Muscle layer of duodenum (tissue), 2 donors: ENCODE measurements around the gene TBC1D4.
"Not testable (repeated sequence)": the region's sequence is repeated elsewhere in the genome, so short reads cannot be mapped to it uniquely, and the experiment has no call there.

Experiments used
- H3K27ac ChIP-seq: one replicate; pipeline ENCODE4 v1.7.0; 2013; ENCODE audit warnings: mild to moderate bottlenecking, low read length
- H3K27me3 ChIP-seq: one replicate; pipeline ENCODE4 v1.7.0; 2013; ENCODE audit warnings: low read depth, mild to moderate bottlenecking, control low read depth, low read length
- H3K36me3 ChIP-seq, 2 donors: one replicate each; pipeline ENCODE4 v1.7.0; 2013; ENCODE audit warnings: low read length in 2 of 2, control low read depth in 1 of 2, mild to moderate bottlenecking in 1 of 2; ENCODE audit not compliant: insufficient read depth in 2 of 2, control insufficient read depth in 1 of 2
- H3K4me1 ChIP-seq, 2 donors: one replicate each; pipeline ENCODE4 v1.7.0; 2013; ENCODE audit warnings: low read length in 2 of 2, mild to moderate bottlenecking in 2 of 2, control low read depth in 1 of 2, moderate library complexity in 1 of 2; ENCODE audit not compliant: insufficient read depth in 2 of 2, control insufficient read depth in 1 of 2
- H3K4me3 ChIP-seq, 2 donors: one replicate each; pipeline ENCODE4 v1.7.0; 2013; ENCODE audit warnings: low read length in 2 of 2, low read depth in 1 of 2, mild to moderate bottlenecking in 1 of 2
- H3K9me3 ChIP-seq, 2 donors: one replicate each; pipeline ENCODE4 v1.7.0; 2013; ENCODE audit warnings: low read length in 2 of 2, control low read depth in 1 of 2, mild to moderate bottlenecking in 1 of 2; ENCODE audit not compliant: control insufficient read depth in 1 of 2
- donor health status: healthy.

Gene TBC1D4

DNA sequence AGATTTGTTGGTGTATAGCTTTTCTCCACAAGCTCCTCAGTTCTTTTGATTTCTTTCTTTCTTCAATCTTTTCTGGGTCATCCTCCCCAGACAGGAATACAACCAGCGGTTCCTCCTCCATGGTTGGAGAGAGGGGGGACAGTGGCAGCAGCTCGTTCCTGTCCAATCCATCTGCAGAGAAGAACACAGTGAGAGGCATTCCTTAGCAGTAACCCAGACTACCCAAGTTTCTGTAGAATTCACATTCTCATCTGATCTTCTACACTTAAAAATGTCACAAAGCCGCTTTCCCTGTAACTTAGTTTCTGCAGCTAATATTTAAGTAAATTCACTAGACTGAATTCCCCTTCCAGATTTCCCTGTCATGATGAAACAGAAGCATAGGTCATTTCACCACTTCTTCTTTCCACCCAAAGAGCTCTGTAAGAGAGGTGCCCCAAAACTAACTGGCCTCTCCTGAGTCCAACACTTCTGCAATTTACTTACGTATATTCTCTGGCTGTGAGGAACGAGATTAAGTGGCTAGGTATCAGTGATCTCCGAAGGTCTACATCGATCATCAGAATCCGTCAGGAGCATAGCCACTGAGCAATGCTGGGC, 171.9 kb downstream of the TBC1D4 start:
- no peaks in the 10 kb centered on the region for H3K27me3 ChIP-seq
- H3K27ac ChIP-seq: no peak overlapping the region
- peaks cover 7 to 23% of the 10 kb centered on the region in 2 donors for H3K36me3 ChIP-seq
- H3K4me3 ChIP-seq: no peak overlapping the region
- no peaks in the 10 kb centered on the region for H3K4me1 ChIP-seq
- no peaks in the 10 kb centered on the region for H3K9me3 ChIP-seq

DNA sequence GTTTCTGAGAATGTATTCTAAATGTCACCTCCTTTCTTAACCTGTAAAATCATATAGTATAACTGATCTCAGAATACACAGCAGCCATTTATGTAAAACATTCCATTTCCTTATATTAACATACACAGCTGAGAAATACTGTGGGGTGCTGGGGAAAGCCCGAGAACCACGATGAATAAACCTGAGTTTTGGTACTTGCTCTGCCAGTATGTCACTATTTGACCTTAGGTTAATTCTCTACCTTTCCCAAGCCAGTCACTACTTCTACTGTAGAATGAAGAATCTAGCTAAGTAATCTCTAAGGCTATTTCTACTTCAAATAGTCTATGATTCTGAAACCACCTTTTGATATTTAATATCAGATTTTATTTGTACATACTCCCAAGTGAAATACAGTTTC, 173.7 kb downstream of the TBC1D4 start:
- Histone ChIP-seq H3K27me3 (no peaks in the 10 kb centered on the region), H3K9me3 (no peaks in the 10 kb centered on the region), H3K36me3 (peaks cover 7 to 23% of the 10 kb centered on the region in 2 donors), H3K27ac (no peak overlapping the region), H3K4me3 (no peak overlapping the region), H3K4me1 (no peaks in the 10 kb centered on the region)

DNA sequence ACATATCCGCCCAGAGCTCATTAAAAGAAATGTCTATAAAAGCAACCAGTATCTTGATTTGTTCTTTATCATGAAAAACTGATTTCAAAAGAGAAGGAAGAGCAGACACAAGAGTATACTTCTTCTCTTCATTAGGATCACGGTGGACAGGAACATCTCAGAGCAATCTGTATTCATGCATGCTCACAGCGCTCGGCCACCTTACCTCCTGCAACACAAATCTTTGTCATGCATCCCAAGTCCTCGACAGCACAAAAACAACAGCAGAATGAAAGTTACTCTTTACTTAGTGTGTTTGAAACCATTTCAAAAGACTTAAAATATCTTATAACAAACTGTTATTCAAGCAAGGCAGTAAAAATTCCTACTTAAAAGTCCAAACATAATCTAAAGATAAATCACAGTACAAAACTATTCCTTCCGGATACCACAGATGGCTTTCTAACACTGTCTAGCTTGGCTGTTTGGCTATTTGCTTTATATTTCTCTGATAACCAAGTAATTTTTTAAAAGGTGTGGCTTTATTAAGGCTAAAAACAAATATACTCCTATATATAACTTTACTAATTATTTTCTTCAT, 174.5 kb downstream of the TBC1D4 start:
- Histone ChIP-seq H3K4me1 (no peaks in the 10 kb centered on the region), H3K9me3 (no peaks in the 10 kb centered on the region), H3K27me3 (no peaks in the 10 kb centered on the region), H3K27ac (no peak overlapping the region), H3K4me3 (no peak overlapping the region), H3K36me3 (peaks cover 5 to 18% of the 10 kb centered on the region in 2 donors)

DNA sequence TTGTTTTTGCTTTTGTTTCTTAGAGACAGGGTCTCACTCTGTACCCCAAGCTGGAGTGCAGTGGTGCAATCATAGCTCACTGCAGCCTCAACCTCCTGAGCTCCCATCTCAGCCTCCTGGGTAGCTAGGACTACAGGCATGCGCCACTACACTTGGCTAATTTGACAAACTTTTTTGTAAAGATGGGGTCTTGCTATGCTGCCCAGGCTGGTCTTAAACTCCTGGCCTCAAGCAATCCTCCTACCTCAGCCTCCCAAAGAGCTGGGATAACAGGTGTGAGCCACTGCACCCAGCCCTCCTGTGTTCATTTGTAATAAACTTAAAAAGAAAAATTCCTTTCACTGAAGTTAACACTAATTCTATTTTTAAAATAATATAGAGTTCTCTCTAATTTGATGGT, 175.0 kb downstream of the TBC1D4 start:
- not testable (repeated sequence) for H3K27me3 ChIP-seq, H3K4me1 ChIP-seq, H3K9me3 ChIP-seq, H3K27ac ChIP-seq, H3K4me3 ChIP-seq
- peaks cover 3 to 16% of the 10 kb centered on the region in 2 donors for H3K36me3 ChIP-seq

DNA sequence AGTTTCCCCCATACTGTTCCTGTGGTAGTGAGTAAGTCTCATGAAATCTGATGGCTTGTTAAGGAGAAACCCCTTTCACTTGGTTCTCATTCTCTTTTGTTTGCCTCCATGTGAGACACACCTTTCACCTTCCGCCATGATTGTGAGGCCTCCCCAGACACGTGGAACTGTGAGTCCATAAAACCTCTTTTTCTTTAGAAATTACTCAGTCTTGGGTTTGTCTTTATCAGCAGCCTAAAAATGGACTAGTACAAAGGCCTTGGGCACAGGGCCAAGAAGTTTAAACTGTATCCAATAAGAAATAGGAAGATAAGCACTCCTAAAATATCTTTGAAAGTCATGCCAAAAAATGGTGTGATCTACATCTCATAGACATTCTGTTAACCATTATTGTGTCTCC, 176.9 kb downstream of the TBC1D4 start:
- Histone ChIP-seq H3K27me3 (no peaks in the 10 kb centered on the region), H3K36me3 (peaks cover 3 to 5% of the 10 kb centered on the region in 2 donors), H3K9me3 (no peaks in the 10 kb centered on the region), H3K4me3 (no peak overlapping the region), H3K4me1 (no peaks in the 10 kb centered on the region), H3K27ac (no peak overlapping the region)

DNA sequence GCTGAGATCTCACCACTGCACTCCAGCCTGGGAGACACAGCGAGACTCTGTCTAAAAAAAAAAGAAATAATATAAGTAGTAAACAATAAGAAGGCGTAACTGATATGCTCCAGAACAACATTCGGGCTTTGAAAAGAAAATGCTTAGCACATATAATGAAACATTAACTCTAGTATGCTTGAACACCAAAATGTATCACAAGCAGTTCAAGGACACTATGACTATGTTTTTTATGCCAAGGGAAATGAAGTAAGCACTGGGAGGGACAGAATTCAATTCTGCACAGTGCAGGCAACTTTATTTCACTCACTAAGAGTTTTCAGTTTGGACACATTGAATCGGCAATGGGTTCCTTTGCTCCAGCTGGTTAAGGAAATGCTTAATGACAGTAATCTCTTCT, 178.7 kb downstream of the TBC1D4 start:
- Histone ChIP-seq H3K4me1 (no peaks in the 10 kb centered on the region), H3K9me3 (no peaks in the 10 kb centered on the region), H3K27ac (no peak overlapping the region), H3K36me3 (no peaks in the 10 kb centered on the region), H3K27me3 (no peaks in the 10 kb centered on the region), H3K4me3 (no peak overlapping the region)

DNA sequence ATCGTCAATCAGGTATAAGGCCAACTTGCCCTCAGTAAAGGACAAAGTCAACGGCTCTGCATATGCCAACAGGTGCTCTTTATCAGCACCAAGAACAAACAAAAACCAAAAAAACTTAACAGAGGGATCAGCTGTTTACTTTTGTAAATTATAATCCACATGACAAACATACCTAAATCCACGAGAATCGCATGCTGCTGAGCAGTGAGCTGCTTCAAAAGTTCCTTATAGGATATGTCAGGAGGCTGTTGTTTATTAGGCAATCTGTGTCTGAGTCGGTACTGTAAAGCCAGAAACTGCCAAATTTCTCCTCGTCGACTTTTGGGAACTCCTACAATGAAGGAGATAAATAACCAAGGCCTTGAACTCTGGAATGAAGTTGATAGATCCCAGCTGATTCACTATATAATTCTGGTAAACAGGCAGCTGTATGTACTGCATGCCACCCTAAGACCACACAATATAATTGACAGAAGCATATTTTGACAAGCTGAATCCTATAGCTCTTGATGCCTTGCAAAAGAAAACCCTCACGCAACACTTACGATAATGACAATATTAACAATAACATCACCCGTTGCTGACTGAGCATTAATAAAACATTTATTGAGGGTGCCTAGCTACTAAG, 179.8 kb downstream of the TBC1D4 start:
- Histone ChIP-seq H3K27ac (no peak overlapping the region), H3K4me1 (no peaks in the 10 kb centered on the region), H3K36me3 (no peaks in the 10 kb centered on the region), H3K9me3 (no peaks in the 10 kb centered on the region), H3K27me3 (no peaks in the 10 kb centered on the region), H3K4me3 (no peak overlapping the region)

DNA sequence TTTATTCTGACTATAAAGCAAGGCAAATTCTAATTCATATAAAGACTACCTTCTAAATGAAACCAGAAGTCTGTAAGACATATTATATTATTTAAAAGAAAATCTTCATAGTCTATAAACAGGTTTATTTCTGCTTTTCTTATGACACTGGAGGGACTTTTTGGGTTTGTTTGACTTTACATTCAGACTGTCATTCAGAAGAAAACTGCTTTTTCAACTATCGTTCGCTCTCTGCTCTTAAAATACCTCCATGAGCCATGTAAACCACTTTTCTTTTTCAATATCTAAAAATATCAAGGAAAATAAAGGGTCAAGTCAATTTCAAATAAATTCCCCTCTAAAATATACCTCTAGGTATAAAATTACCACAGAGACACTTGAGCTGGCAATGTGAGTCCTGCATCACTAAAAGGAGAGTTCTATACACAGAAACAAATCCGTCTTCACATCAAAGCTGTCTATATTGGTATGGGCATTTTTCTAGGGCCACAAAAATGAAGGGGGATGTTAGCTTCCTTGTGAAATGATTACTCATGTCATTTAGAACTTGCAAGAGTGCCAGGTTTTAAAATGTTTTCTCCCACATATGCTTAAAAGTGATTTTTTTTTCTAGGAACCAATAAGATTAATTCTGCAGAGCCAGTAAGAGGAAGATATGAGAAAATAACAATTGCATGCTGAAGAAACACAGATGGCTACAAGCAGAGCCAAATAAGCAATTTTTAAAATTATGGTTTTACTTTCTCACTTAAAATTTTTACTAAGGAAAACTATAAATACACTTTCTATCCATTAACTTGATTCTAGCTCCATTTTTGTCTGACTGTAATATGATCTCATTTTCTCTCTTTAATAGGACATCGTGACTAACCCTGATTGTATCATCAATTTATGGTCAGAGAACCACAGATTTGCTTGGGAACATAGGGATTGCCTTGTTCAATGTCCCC, 181.8 kb downstream of the TBC1D4 start:
- Histone ChIP-seq H3K4me1 (no peaks in the 10 kb centered on the region), H3K4me3 (no peak overlapping the region), H3K36me3 (no peaks in the 10 kb centered on the region), H3K27ac (no peak overlapping the region), H3K9me3 (no peaks in the 10 kb centered on the region), H3K27me3 (no peaks in the 10 kb centered on the region)

DNA sequence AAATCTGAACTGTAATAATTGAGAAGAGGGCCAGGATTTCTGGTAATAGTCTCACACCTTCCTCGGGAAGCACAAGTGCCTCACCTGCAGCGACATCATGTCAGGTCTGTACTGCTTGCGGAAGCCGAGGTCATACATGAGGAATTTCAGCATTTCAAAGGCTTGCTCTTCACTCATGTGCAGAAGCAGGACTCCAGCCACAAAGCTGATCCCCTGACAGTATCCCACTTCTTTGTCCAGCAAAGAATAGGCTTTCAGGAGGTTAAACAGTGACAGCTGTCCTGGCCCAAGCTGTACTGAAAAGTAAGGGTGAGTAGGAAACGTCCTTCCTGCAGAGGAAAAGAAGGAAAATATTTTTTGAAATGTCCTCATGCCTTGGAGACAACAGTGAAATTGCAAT, 182.7 kb downstream of the TBC1D4 start:
- H3K4me1 ChIP-seq: no peaks in the 10 kb centered on the region
- no peak overlapping the region for H3K4me3 ChIP-seq
- no peaks in the 10 kb centered on the region for H3K36me3 ChIP-seq
- no peak overlapping the region for H3K27ac ChIP-seq
- no peaks in the 10 kb centered on the region for H3K9me3 ChIP-seq
- no peaks in the 10 kb centered on the region for H3K27me3 ChIP-seq

DNA sequence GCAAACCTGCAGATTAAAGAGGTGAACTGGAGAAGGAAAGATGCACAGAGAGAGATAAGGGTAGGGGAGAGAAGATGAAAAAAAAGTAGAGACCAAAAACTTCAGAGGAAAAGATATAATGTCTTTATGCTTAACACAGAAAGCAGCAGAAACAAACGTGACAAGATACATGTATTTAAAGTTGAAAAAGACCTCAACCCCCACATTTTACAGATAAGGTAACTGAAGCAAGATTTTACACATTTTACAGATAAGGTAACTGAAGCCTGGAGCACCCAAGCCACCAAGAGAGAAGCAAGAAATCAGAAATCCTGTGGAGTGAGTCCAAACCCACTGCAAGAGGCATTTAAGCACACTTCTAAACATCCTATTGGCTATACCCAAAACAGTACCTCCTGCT, 185.3 kb downstream of the TBC1D4 start:
- Histone ChIP-seq H3K27me3 (no peaks in the 10 kb centered on the region), H3K9me3 (no peaks in the 10 kb centered on the region), H3K4me3 (no peak overlapping the region), H3K36me3 (peaks cover 0 to 5% of the 10 kb centered on the region in 2 donors), H3K4me1 (no peaks in the 10 kb centered on the region), H3K27ac (no peak overlapping the region)

DNA sequence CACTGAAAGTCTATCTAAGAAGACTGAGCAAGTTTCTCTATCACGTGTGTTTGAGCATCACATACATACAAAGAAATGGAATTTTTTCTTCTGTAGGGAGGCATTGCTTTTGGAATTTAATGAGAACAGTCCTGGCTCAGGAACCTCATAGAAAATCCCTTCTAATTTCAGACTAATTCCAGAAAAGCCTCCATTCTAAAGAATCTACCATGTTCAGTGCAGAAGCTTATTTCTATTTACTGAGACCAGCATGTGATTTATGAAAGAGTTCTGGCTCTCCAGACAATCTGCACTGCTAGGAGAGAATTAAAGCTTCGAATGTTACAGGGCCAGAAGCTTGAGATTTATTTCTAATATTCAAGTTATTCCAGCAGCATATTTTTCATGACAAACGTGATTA, 186.8 kb downstream of the TBC1D4 start:
- Histone ChIP-seq H3K36me3 (peaks cover 5 to 8% of the 10 kb centered on the region in 2 donors), H3K4me1 (no peaks in the 10 kb centered on the region), H3K27me3 (no peaks in the 10 kb centered on the region), H3K27ac (no peak overlapping the region), H3K9me3 (no peaks in the 10 kb centered on the region), H3K4me3 (no peak overlapping the region)
